HG03175 (cell line): ENCODE measurements around the gene AP5Z1.

Experiments used
- ATAC-seq: cut with Tn5 transposase; IDR thresholded peaks from one replicate; pipeline ENCODE4 v1.9.1; 2021; ENCODE audit warnings: mild to moderate bottlenecking, moderate library complexity; ENCODE audit not compliant: unreplicated experiment

AP5Z1 gene

GRCh38 chr7:4765776-4766490 is 9.5 kb upstream of the AP5Z1 start:
- ATAC-seq, result no peak

DNA sequence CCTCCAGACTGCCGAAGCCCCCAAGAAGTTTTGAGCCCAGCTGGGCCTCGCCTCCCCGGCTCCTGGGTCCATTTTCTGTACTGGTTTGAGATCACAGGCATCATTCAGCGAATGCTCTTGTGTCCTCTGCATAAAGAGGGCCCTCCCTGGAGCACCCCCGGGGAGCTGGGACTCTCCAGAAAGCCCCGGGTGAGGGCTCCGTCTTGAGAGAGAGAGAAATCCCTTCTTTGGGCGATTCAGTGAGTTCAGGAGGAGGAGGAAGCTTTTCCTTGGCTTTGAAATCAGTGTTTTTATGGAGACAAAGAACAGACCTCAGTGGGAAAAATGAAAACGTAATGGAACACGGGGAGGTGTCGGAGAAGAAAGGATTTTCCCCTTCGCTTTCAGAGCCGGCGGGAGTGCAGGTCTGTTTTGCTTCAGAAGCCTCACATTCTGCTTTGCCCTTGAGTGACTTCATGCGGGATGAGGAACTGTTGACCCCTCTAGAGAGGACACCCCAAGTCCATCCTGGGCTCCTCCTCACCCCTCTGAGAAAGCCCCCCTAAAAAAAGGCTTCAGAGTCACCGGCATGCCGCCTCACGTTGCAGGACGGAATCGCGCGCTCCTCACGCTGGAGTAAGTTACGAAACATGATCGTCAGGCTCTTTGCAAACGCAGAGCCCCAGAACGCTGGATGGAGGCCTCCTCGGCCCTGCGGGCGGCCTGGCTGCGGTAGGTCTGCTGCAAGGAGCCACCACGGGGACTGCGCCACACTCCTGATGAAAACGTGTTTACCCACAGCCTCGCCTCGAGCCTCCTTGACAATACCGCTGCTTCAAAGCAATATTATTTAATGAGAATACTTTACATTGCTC is 8.5 kb upstream of the AP5Z1 start:
- ATAC-seq, result no peak

- no peak for ATAC-seq
Observed at GRCh38 chr7:4768597-4769569, 6.5 kb upstream of the AP5Z1 start.

- ATAC-seq, result no peak
Observed at GRCh38 chr7:4769761-4770160, 5.7 kb upstream of the AP5Z1 start.

- no peak for ATAC-seq
Observed at GRCh38 chr7:4770886-4771285, 4.5 kb upstream of the AP5Z1 start.

GRCh38 chr7:4771737-4772136 is 3.7 kb upstream of the AP5Z1 start:
- ATAC-seq, result no peak

DNA sequence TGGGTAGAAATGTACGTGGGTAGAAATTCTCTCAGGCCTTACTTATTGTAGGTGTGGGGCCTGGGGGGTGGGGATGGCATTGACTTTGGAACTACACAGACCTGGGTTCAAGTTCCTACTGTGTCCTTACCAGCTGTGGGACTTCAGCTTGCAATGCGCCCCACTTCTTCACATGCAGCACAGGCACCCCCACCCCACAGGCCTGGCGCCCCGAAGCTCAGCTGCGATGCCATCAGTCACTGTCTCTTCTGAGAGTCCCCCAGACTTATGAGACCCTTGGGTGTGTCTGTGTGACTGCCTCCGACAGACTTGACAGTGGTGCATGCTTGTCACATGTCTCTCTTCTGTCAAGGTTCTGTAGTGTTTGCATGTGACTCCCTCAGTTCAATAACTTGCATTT is 3.1 kb upstream of the AP5Z1 start:
- no peak for ATAC-seq

DNA sequence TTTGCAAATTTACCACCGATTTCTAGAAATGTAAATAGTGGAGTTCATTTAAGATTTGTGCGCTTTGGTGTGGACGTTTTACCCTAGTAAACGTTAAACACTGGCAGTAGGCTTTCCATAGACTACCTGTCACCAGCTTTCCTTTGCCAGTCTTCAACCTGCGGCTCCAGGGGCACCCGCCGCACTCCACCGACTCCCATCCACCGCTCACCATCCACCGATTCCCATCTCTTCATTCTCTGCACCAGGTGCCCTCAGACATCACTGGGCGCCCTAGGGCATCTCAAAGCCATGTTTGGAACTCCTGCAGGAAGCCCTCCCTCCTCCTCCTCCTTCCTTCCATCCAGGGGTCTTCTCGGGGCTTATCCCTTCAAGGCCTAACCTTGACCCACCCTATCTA is 1.4 kb upstream of the AP5Z1 start:
- no peak for ATAC-seq

DNA sequence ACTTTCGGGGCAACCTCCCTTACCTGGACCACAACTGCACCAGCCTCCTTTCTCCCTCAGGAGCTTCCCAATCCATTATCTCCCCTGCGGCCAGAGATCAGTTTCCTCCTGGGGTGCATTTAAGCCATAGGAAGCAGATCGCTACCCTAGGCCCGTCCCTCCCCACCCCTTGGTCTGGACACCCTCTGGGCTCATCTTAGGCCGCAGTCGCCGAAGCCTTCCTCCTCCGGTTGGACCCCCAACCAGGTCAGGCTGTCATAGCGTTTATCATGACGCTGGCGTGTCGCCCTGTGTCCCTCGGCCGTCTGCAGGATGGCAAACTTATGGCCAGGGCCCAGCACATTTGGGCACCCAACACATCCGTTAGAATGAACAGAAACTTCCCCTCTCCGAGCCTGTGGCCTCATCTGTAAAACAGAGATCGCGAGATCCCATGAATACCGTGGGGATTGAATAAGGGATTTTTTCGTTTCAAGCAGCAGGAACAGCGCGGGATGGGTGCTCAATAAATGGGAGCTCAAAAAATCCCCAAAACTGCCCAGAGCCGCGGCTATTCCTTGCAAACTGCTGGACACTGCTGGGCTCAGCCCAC is 669 bp upstream of the AP5Z1 start:
- peak; percentile 26 for ATAC-seq

DNA sequence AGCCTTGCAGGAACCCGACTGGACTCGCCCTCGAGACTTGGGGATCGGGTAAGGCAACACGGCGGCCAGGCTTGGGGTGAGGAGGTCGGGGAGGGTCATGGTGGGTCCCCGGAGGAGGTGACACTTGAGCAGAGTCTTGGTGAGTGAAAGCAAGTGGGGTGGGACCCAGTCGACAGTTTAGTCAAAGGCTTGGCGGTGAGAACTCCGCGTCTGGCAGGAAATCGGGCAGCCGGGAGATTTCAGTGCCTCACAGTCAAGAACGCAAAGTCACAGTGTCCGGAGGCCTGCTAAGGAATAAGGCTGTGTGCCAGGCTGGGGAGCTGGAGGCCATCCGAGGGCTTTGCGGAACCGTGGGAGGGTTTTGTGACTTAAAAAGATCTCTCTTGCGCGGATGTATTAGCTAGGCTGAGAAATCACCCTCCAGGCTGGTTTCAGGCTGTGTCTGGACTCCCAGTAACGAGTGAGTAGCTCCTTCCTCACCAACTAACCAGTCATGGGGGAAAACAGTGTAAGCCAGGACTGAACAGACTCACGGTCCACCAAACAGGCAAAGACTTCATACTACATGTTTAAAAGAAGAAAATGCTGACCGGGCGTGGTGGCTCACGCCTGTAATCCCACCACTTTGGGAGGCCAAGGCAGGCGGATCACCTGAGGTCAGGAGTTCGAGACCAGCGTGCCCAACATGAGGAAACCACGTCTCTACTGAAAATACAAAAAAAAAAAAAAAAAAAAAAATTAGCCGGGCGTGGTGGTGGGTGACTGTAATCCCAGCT is 613 bp downstream of the AP5Z1 start:
- ATAC-seq, result peak; percentile 18

DNA sequence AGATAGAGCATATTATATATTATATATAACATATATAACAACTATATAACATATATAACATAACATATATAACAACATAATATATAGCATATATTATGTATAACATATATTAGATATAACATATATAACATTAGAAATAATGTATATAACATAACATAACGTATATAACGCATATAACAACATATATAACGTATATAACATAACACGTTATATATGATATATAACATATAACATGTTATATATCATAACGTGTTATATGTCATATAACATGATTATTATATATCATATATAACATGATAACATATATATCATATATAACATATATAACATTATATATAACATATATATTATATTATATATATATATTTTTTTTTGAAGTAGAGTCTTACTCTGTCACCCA is 3.7 kb downstream of the AP5Z1 start:
- no peak for ATAC-seq

GRCh38 chr7:4781366-4782069 is 6.1 kb downstream of the AP5Z1 start:
- no peak for ATAC-seq

GRCh38 chr7:4782333-4783291 is 7.2 kb downstream of the AP5Z1 start:
- ATAC-seq, result no peak

- ATAC-seq, result no peak
Observed at GRCh38 chr7:4783292-4783652, 7.8 kb downstream of the AP5Z1 start.

- no peak for ATAC-seq
Observed at GRCh38 chr7:4783762-4784351, 8.4 kb downstream of the AP5Z1 start.

GRCh38 chr7:4784799-4785198 is 9.4 kb downstream of the AP5Z1 start:
- no peak for ATAC-seq

DNA sequence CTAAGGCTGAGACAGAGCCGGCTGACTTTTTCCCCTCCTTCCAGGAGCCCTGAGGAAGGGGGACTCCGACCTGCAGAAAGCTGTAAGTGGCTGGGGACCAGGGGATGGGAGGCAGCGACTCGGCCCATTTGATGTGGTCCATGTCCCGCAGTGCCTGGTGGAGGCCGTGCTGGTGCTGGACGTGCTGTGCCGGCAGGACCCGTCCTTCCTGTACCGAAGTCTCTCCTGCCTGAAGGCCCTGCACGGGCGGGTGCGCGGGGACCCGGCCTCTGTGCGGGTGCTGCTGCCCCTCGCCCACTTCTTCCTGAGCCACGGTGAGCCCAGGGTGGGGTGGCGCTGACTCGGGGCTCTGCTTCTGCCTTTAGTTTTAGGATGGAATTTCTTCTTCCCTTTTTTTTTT is 9.9 kb downstream of the AP5Z1 start:
- no peak for ATAC-seq

DNA sequence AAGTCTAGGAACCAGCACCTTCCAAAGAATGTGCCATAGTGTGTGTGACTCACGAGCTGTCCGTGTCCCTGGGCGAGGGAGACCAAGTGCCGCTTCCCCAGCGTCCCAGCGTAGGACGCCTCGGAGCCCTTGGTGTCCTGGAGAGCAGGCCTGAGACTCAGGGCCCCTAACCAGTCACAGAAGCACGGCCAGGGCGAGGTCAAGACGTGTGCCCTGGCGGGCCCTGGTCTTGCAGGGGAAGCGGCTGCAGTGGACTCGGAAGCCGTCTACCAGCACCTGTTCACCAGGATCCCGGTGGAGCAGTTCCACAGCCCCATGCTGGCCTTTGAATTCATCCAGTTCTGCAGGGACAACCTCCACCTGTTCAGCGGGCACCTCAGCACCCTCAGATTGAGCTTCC is 10.6 kb downstream of the AP5Z1 start:
- no peak for ATAC-seq
